IPS-18c (cell line): Measurements from ENCODE around the gene DIPK1B.

Source experiments
- H3K4me3 ChIP-seq: 2 replicates; pipeline ENCODE4 v1.7.0; 2013; ENCODE audit warnings: low read depth, mild to moderate bottlenecking, low read length, moderate library complexity; ENCODE audit not compliant: insufficient read depth
- H3K9me3 ChIP-seq: one replicate; pipeline ENCODE4 v1.6.1; 2013; ENCODE audit warnings: mild to moderate bottlenecking, low read length, moderate library complexity; ENCODE audit not compliant: control insufficient read depth, insufficient read depth

Gene DIPK1B

GRCh38 chr9:136711751-136712689 is at the start of gene DIPK1B:
Gene DIPK1B (plus strand): TSS chr9:136712572. CDS start chr9:136712666, 94 bp downstream.
- H3K9me3 ChIP-seq: no peaks in the 10 kb centered on the region
- peak within 1 kb of the TSS; percentile 80 for H3K4me3 ChIP-seq

DNA sequence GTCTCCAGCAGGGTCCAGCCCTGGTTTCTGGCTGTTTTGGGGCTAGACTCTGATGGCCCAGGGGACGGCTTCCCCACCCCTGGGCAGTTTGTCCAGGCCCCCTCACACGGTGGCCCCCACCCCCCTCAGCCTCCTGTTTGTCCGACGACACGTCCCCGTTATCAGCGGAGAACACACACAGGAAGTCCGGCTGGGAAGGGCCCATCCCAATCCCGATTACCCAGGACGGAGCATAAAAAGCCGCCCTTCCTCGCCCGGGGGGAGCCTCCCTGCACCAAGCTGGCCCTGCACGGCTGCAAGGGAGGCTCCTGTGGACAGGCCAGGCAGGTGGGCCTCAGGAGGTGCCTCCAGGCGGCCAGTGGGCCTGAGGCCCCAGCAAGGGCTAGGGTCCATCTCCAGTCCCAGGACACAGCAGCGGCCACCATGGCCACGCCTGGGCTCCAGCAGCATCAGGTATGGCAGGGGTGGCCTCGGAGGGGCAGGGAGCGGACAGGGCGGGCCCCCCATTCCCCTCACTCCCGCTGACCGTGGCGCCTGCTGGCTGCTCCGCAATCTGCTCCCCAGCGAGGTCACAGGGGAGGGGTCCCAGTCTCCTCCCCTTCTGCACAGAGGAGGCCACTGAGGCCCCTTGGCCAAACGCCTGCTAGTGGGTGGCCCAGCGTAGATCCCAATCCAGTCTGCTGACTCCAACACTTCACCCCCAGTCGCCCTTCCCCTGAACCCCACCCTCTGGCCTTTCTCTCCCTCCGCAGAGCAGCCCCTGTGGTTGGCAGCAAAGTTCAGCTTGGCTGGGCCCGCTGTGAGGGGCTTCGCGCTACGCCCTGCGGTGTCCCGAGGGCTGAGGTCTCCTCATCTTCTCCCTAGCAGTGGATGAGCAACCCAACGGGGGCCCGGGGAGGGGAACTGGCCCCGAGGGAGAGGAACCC is 49.5 kb upstream of the DIPK1B start, which contains the start of gene EGFL7:
EGFL7 (plus strand) TSS at position 261 of the 926 bp plus-strand sequence. CDS start 5,367 bp downstream, outside the sequence.
- no peak within 1 kb of the TSS for H3K4me3 ChIP-seq
- H3K9me3 ChIP-seq: no peaks in the 10 kb centered on the region

DNA sequence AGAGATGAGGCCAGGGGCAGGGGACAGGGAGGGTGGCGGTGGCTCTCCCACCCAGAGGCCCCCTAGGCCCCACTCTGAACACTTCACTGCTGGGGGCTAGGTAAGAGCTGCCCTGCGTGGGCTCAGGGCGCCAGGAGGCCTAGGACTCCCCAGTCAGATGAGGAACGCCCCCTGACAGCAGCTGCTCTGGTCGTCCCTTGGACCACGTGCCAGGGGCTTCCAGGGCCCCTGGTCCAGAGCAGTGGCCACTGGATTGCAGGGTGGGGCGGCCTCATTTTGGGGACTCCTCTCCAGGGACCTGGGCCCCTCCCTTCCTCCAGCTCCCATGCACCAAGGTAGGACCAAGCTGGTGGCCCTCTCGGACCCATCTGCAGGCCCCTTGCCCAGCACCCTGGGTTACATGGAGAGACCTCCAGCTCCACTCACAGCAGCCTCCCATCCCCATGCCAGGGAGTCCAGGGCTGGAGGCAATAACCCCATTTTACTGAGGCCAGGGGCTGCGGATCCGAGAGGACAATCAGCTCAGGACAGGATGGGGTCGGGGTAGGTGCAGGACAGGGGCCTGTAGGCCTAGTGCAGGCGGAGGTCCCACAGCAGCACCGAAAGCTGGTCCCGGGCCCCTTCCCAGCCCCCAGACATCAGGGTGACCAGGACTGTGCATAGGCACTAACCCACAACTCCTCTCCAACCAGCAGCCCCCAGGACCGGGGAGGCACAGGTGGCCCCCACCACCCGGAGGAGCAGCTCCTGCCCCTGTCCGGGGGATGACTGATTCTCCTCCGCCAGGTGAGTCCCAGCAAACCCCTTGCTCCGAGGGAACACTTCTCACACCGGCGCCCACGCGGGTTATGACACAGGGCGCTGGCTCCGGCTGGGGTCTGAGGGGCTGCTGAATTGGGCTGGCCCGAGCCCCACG is 48.1 kb upstream of the DIPK1B start:
- H3K4me3 ChIP-seq: no peak overlapping the region
- H3K9me3 ChIP-seq: no peaks in the 10 kb centered on the region

GRCh38 chr9:136665111-136665703 is 47.2 kb upstream of the DIPK1B start:
- H3K4me3 ChIP-seq: peak overlapping the region; percentile 40; the same call in 1 of the 2 replicates
- H3K9me3 ChIP-seq: no peaks in the 10 kb centered on the region

DNA sequence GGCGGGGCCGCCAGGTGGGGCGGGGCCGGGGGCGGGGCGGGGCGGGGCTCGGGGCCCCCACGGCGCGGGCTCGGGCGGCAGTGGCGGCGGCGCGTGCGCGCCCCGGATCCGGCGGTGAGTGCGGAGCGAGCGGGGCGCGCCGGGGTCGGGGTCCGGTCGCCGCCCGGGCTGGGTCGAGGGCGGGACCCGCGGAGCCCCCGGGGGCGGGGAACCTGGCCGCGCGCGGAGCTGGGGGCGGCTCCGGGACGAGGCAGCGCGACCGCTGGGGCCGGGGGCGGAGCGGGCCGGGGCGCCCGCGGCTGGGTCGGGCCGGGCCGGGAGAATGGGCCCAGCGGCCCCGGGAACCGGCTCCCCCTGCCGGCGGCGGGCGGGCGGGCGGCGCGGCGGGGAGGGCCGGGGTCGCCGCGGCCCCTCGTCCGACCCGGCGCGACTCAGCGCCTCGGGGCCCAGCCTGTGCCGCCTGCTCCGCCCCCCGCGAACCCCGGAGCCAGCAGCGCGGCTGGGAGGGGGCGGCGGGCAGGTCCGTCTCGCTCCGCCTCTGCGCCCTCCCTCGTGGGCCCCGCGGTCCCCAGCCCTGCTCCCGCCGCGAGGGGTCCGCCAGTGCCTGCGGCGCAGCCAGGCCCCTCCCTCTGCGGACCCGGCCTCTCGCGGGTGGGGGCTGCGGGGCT is 46.5 kb upstream of the DIPK1B start:
- Histone ChIP-seq H3K9me3 (no peaks in the 10 kb centered on the region), H3K4me3 (peak overlapping the region; percentile 40)

DNA sequence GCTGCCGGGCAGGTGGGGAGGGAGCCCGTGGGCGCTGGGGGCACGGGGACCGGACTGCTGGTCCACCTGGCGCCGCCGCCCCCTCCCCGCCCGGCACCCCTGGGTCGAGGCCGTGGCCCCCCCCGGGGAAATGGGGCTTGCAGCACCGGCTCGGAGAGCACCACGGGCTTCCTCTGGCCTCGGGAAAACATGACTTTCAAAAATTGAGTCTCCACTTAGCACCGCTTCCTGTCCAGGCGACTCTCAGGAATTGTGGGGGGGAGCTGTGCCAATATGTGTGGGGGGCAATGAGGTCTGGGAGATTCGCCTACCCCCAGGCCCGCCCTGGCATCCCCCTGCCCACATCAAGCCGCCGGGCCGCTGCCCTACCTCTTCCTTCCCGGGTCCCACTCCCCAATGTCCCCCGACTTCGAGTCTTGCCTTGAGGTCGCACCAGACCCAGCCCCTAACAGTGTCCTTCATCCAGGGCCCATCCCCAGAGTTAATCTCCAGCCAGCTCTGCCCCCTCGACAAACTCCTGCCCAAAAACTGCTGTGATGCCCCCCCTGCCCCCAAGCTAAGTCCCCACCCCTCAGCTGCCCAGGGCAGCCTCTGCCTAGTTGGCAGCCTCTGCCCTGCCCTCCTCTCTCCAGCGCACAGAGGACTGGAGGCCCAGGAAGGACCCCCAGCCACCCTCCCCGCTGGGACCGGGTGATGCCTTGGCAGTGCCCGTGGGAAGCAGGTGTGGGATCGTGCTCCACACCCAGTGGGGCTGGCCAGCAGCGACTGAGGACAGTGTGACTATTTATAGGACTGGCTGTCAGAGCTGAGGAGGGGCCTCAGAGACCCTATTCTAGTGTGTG is 45.8 kb upstream of the DIPK1B start:
- Histone ChIP-seq H3K9me3 (no peaks in the 10 kb centered on the region), H3K4me3 (peak overlapping the region; percentile 40)

GRCh38 chr9:136667214-136667939 is 45.0 kb upstream of the DIPK1B start:
- no peaks in the 10 kb centered on the region for H3K9me3 ChIP-seq
- no peak overlapping the region for H3K4me3 ChIP-seq

- no peaks in the 10 kb centered on the region for H3K9me3 ChIP-seq
- no peak overlapping the region for H3K4me3 ChIP-seq
Measured at GRCh38 chr9:136667940-136668760, 44.2 kb upstream of the DIPK1B start.

- H3K4me3 ChIP-seq: no peak overlapping the region
- H3K9me3 ChIP-seq: no peaks in the 10 kb centered on the region
Measured at GRCh38 chr9:136668983-136669790, 43.2 kb upstream of the DIPK1B start.

DNA sequence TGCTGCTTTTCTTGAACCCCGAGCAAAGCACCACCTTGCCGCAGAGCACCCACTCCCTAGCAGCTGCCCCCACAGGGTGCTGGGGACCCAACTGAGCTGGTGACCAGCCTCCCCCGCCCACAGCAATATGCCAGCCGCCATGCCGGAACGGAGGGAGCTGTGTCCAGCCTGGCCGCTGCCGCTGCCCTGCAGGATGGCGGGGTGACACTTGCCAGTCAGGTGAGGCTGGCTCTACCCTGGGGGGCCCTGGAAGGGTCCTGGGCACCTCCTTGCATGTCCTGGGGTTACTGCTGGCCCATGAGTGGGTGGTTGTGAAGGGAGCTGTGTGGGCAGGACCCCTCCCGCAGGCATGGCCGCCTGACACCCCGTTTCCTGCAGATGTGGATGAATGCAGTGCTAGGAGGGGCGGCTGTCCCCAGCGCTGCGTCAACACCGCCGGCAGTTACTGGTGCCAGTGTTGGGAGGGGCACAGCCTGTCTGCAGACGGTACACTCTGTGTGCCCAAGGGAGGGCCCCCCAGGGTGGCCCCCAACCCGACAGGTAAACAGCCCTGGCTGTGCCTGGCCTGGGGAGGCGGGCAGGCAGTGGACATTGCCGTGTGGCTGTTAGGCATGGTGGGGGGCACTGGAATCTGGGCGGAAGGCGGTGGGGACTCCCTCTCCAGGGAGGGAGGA is 42.4 kb upstream of the DIPK1B start:
- Histone ChIP-seq H3K9me3 (no peaks in the 10 kb centered on the region), H3K4me3 (no peak overlapping the region)

DNA sequence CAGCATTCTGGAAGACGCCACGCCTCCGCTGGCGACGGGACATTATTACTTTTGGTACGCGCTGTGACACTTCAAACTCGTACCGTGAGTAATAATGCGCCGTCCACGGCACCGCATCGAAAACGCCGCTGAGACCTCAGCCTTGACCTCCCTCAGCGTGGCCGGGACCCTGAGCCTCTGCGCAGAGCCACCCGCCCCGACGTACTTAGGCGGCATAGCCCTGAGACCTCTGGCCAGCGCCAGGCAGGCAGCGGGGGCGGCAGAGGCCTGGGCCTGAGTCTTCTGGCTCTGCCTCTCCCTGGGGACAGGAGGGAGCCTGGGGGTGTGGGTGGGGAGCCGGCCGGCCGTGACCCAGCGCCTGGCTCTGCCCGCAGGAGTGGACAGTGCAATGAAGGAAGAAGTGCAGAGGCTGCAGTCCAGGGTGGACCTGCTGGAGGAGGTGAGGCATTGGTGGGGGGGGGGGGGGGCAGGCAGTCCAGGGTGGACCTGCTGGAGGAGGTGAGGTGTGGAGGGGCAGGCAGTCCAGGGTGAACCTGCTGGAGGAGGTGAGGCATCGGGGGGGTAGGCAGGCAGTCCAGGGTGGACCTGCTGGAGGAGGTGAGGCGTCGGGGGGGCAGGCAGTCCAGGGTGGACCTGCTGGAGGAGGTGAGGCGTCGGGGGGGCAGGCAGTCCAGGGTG is 41.7 kb upstream of the DIPK1B start:
- Histone ChIP-seq H3K4me3 (no peak overlapping the region), H3K9me3 (no peaks in the 10 kb centered on the region)

DNA sequence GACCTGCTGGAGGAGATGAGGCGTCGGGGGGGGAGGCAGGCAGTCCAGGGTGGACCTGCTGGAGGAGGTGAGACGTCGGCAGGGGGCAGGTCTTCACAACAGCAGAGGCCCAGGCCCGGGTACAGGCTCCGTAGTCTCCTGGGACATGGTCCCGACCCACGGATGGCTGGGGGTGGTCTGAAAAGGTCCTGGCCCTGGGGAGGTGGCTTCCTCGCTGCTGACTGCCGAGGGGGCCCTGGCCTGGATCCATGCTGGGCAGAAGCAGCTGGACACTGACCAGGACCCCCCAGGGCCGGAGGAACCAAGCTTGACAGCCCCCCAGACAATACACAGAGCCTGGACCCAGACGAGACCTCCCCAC is 41.1 kb upstream of the DIPK1B start:
- H3K9me3 ChIP-seq: no peaks in the 10 kb centered on the region
- no peak overlapping the region for H3K4me3 ChIP-seq
